HT1080 (cell line): ENCODE data around the gene KRTAP1-3. TPM values are rescaled to one million over a fixed set of nuclear protein-coding genes. Genes with fewer than 3 reads are reported as not detected.
"Not testable (repeated sequence)": the region's sequence is repeated elsewhere in the genome, so short reads cannot be mapped to it uniquely, and the experiment has no call there.

Experiments
- DNase-seq: peaks from one replicate; pipeline ENCODE4 v3.0.0-alpha.2; 2015; ENCODE audit warnings: low read depth
- small RNA-seq: library from RNA; depleted of rRNA; stranded (forward); fragments of <200 nt; gene quantifications from one replicate; pipeline ENCODE3, GENCODE V24; 2014
- total RNA-seq: library from RNA; depleted of rRNA; stranded (reverse); fragments of >200 nt; shearing (Covaris generic); gene quantifications from 2 replicates; pipeline ENCODE4 v1.2.3, GENCODE V29; 2014; rRNA removed

KRTAP1-3 gene
- total RNA-seq, 1 experiment from 2014 or later: not detected

DNA sequence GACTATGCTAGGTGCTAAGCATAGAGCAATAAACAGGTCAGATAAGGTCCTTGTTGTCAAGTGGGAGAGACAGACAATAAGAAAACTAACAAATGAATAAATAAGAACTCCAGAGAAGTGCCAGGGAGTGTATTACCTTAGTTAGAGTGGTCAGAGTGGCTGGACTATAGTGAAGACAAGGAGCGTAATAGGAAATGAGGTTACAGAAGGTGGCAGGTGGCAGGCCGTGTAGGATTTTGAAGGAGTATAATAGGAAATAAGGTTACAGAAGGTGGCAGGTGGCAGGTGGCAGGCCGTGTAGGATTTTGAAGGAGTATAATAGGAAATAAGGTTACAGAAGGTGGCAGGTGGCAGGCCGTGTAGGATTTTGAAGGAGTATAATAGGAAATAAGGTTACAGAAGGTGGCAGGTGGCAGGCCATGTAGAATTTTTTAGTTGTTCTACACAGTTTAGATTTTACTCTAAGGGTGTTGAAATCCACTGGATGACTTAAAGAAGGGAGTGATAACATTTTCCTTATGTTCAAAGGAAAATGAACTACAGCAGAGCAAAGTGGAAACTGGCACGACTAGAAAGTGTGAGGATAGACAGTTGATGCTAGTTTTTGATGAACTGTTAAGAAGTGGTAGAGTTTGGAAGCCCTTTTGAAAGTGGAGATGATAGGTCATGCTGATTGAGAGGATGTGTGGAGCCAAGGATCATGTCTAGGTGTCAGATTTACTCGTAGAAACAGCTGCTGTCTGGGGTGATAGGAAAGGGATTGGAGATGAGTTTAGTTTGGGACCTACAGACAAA lies 22.2 kb downstream of the KRTAP1-3 start:
- no peak for DNase-seq

DNA sequence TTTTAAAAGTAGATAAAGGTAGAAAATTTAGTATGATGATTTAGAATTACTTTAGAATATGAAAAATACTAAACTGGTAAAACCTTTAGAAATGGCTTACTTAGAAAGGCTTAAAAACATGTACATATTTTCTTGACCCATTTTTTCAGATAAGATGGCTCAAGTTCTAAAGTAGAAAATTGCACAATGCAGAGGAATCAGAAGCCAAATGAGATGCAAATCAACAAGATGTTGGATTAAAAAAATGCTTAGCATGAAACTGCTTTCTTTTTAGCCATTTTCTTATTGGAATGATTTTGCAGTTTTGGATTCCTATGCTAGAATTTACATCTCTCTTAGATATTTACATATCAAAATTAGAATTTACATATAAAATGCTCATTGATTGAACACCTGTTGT lies 24.2 kb downstream of the KRTAP1-3 start:
- no peak for DNase-seq

DNA sequence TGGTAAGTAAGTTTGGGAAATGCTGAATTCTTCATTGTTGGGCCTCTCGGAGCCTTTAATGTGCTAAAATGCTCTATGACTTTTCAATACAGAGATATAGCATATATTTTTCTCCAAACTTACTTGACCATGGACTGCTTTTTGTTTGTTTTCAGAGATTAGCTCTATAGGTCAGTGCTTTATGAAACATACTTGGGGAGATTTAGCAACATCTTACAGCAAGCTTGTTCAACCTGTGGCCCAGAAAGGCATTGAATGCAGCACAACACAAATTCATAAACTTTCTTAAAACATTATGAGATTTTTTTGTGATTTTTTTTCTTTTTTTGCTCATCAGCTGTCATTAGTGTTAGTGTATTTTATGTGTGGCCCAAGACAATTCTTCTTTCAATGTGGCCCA lies 24.7 kb downstream of the KRTAP1-3 start:
- no peak for DNase-seq

DNA sequence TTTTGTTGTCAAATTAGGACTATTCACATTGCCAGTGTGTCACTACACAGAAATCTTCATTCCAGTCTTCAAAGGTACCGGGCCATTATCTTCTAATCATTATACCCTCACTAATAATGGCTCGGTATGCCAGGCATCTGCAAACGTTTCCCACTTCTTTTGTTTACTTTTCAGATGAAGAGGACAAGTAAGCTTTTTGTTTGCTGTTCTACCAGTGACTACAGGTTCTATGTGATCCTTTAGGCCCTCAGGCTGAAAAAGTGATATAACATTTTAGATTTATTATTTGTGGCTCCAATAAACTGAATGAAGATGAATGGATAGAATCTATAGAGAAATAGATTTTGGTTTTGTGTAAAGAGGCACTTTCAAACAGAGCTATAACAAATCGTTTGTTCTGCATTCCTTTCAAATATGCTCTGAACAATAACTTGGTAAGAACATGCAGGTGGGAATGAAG lies 25.3 kb downstream of the KRTAP1-3 start:
- DNase-seq: no peak

DNA sequence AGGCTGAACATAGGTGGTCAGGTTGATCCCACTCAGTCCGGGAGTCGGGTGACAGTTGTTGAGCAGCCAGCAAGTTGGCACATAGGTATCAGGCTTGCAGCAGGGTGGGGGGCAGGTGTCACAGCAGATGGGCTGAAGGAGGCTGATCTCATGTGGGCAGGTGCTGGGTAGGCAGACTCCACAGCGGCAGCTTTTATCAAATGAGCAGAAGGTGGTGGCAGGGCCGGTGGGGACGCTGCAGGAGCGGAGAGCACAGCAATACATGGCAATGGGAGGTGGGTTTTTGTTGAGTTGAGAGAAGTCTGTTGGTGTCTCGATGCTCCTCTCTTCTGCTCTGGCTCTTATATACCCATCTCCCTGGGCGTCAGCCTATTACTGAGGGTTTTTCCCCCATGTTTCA lies 25.9 kb downstream of the KRTAP1-3 start, which contains the start of gene KRTAP3-1:
Gene KRTAP3-1 (minus strand): TSS at position 318 of the 400 bp plus-strand sequence. CDS start 54 bp downstream, at position 264.
- no peak for DNase-seq

DNA sequence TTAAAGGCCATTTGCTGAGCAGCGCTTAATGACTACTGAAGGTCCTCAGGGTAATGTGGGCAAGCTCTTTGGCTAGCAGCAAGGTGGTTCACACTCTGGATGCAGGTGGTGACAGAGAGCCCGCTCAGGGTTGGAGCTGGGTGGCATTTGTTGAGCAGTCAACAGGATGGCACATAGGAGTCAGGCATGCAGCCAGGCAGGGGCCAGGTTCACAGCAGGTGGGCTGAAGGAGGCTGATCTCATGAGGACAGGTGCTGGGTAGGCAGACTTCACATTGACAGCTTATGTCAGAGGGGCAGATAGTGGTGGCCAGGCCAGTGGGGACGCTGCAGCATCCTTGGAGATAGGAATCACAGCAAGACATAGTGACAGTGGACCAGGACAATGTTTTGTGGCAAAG lies 30.3 kb downstream of the KRTAP1-3 start:
- DNase-seq: no peak

DNA sequence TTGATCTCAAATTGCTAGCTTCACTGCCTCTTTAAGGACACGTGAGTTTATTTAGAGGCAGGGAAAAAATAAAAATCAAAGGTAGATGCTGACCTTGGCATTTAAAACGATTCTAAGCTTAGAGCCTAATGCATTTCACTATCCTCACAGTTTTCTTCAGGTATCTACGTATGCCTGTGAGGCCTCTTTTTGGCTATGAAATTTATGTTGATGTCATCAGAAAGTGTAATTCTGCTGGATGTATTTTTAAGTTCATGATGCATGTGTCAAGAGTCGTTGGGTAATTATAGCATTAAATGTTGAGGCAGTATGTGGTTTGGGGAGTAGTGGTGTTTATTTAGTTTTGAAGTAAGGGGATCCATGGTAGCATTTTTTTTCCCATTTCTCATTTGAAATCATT lies 30.7 kb downstream of the KRTAP1-3 start:
- DNase-seq: no peak

DNA sequence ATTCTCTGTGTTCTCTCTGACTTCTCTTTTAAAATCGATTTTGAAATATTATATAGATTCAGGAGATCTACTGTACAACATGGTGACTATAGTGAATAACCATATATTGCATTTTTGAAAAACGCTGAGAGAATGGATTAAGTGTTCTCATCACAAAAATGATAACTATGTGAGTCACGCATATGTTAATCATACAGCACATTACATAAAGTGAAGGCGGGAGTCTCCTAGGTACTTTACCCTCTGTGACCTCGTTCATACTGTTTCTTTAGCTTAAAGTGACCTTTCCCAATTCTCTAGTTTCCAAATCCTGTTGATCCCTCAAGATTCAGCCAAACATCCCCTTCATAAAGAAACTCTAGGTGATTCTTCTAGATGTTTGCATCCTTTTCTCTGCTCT lies 31.9 kb downstream of the KRTAP1-3 start:
- DNase-seq: no peak

DNA sequence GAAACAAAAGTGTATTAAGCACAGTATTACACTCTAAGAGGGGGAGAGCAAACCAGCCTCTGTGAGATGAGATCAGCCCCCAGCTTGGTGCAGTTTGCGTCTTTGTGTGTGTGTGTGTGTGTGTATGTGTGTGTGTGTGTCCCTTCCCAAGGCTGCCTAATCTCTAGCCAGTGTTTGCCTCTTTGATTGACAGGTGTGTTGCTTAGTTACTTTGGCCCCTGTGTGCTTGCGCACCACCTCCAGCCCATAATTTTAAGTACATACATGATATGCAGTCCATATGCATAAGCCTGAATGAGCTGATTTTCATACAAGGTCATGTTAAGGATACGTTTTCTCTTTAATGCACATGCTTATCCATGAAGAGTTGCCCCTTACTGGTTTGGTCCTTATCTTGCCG lies 32.9 kb downstream of the KRTAP1-3 start:
- DNase-seq: no peak

DNA sequence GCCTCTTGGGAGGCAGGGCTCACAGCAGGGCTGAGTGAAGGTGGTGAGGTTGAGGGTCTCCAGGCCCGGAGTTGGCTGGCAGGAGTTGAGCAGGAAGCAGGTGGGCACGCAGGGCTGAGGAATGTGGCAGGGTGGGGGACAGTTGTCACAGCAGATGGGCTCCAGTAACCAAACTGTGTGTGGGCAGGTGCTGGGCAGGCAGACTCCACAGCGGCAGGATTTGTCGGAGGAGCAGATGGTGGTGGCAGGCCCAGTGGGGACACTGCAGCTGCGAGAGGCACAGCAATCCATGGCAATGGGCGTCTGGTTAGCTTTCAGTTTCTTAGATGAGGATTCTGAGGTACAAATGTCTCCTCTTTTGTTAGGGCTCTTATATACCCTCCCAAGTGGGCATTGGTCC lies 35.1 kb downstream of the KRTAP1-3 start, which contains the start of gene KRTAP3-2:
Gene KRTAP3-2 (minus strand): TSS at position 344 of the 400 bp plus-strand sequence. CDS start 53 bp downstream, at position 291.
- not testable (repeated sequence) for DNase-seq

DNA sequence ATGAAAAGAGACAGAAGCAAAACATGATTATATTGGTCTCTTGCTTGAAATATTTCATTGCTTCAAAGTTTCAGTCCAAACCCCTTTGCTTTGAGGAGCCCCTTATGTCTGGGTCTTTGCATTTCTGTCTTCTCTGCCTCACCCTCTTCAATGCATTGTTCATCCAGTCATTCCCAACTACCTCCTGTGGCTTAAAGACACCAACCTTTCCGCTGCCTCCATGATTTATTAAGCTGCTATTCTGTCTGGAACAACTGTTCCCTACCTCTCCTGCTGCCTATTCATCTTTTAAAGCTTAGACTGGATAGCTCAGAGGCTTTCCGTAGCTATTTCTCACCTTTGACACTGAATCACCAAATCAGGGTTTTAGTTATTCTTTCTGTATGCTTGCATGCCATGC lies 37.3 kb downstream of the KRTAP1-3 start:
- no peak for DNase-seq

DNA sequence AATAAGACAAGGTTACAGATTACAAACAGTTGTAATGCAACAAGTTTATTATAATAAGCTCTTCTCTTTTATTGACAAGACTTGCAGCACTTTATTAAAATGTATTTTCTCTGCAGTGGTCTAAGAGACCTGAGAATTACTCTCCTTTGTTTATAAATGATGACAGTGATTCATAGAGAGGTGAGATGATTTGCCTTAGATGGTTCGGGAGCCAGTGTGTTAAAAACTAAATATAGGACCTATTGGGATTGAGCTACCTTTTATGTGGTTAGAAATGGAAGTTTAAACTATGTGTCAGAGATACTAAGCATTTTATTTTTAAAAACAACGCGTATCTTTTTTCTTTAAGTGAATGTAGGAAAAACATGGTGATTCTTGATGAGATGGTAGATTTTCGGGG lies 37.8 kb downstream of the KRTAP1-3 start:
- no peak for DNase-seq

DNA sequence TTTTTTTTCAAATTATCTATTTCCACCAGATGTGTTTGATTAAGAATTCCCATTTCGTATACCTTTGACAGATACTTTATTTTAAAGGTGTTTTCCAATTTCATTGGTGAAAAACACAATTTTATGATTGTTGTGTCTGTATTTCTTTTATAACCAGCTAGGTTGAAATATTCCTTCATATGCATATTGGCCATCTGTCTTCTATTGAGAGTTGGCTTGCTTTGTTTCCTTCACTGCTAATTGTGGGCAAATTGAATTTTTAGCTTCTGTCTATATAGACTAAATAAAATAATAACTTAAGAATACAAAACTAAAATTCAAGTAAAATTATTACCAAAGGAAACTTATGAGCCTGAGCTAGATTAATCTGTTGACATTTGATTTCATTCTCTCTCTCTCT lies 39.6 kb downstream of the KRTAP1-3 start:
- no peak for DNase-seq

DNA sequence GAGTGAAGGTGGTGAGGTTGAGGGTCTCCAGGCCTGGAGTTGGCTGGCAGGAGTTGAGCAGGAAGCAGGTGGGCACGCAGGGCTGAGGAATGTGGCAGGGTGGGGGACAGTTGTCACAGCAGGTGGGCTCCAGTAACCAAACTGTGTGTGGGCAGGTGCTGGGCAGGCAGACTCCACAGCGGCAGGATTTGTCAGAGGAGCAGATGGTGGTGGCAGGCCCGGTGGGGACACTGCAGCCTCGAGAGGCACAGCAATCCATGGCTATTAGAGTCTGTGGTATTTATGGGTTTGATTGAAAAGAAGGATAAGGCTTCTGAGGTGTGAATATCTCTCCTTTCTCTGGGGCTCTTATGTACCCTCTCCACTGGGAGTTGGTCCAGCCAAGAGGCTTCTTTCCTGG lies 40.8 kb downstream of the KRTAP1-3 start, which contains the start of gene KRTAP3-3:
Gene KRTAP3-3 (minus strand): TSS at position 326 of the 400 bp plus-strand sequence. CDS start 67 bp downstream, at position 259.
- no peak for DNase-seq

DNA sequence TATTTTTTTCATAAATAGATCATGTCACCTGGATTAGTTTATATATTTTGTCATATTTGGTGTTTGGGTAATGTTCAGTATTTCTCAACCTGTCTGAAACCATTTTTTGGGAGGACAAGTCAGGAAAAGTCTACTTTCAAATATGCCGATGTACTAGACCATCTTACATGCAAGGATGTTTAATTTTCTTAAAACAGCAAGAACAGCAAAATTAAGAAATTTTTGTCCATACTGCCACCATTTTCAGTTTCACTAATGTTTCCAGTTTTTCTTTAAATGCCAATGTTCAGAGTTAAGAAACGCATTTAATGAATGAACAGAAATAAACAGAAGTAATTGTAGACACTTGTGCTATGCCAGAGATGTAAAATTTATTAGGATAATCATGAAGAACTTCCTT lies 41.6 kb downstream of the KRTAP1-3 start:
- DNase-seq: no peak

DNA sequence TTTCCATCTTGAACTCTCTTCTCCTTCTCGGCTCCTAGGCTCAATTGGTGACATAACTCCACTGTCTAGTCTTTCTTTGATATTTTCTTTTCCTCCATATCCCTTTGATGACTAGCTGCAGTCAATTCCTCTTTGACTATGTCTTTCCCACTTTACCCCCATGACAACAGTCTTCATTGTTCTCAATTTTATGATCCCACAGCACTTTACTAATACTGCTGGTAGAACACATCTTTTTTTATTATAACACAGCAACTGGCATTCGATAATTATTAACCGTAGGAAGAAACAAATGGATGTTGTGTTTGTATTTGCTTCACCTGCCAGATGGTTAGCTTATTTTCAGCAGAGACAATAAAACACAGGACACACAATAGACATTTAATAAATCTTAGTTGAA lies 42.0 kb downstream of the KRTAP1-3 start:
- DNase-seq: no peak

DNA sequence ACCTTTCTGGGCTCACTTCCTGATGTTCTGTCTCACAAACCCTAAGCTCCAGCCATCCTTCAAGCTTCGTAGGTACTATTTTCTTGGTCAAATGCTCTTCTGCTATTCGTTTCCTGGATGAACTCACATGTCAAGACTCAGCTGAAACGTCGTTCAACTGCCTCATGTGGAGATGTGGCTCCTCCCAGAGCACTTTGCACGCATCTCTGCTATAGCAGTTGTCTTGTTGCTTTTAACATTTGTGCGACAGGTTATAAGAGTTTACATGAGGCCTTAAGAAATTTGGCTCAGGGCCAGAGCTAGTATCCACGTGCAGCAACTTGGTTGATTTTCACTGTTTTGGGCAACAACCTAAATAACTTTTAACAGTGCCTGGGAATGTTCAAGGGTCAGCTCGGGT lies 47.8 kb downstream of the KRTAP1-3 start:
- no peak for DNase-seq

DNA sequence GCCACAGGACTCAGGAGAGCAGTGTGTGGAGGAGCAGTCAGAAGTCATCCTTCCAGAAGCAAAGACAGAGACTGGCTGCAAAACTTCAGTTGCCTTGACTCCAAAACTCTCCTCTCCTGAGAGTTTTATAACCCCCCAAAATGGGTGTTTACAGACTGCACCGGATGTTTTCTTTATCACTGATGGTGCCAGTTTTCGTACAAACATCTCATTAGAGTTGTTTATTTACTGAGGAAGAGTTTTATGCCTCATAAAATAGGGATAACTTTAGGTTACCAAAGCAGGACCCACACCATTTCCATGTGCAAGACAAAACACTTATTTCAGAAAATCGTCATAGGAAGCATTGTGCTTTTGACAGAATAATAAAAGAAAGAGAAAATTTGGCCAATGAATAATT lies 50.4 kb downstream of the KRTAP1-3 start, which contains the start of gene KRT40:
Gene KRT40 (minus strand): TSS at position 101 of the 400 bp plus-strand sequence. CDS start 53 bp downstream, at position 48.
- no peak for DNase-seq

Small RNA genes within 50 kb of the gene (small RNA-seq; reads per million reads assigned to genes)
- not detected for gene KRTAP3-4P

Other genes starting within 250 kb of the KRTAP1-3 start
- not detected in 2 replicates for gene KRT28, start 234.9 kb downstream of the KRTAP1-3 start, total RNA-seq
- gene KRT10, start 212.3 kb downstream of the KRTAP1-3 start, total RNA-seq: 24.0 and 32.4 TPM in 2 replicates
- not detected in 2 replicates for gene KRT12, start 167.7 kb downstream of the KRTAP1-3 start, total RNA-seq
- not detected in 2 replicates for gene KRT20, start 149.6 kb downstream of the KRTAP1-3 start, total RNA-seq
- gene KRT23, start 97.2 kb downstream of the KRTAP1-3 start, total RNA-seq: 0.33 TPM in 1 of 2 replicates, not detected in the other
- not detected in 2 replicates for gene KRT39, start 67.9 kb downstream of the KRTAP1-3 start, total RNA-seq
- gene KRT40, start 50.5 kb downstream of the KRTAP1-3 start, total RNA-seq: not detected in 2 replicates
- not detected in 2 replicates for gene KRTAP3-3, start 40.7 kb downstream of the KRTAP1-3 start, total RNA-seq
- gene KRTAP3-2, start 35.0 kb downstream of the KRTAP1-3 start, total RNA-seq: not detected in 2 replicates
- gene KRTAP3-1, start 25.7 kb downstream of the KRTAP1-3 start, total RNA-seq: not detected in 2 replicates
- gene KRTAP1-5, start 7.7 kb downstream of the KRTAP1-3 start, total RNA-seq: not detected in 2 replicates
- gene KRTAP1-4, start 4.7 kb downstream of the KRTAP1-3 start, total RNA-seq: not detected in 2 replicates
- gene KRTAP1-1, start 6.6 kb upstream of the KRTAP1-3 start, total RNA-seq: not detected in 2 replicates
- gene KRTAP2-1, start 12.4 kb upstream of the KRTAP1-3 start, total RNA-seq: 2.0 TPM in 1 of 2 replicates, not detected in the other
- not detected in 2 replicates for gene KRTAP2-2, start 20.4 kb upstream of the KRTAP1-3 start, total RNA-seq
- 1.2 and 6.2 TPM in 2 replicates for gene KRTAP2-3, start 25.2 kb upstream of the KRTAP1-3 start, total RNA-seq
- not detected in 2 replicates for gene KRTAP2-4, start 31.0 kb upstream of the KRTAP1-3 start, total RNA-seq
- gene KRTAP4-7, start 49.3 kb upstream of the KRTAP1-3 start, total RNA-seq: not detected in 2 replicates
- not detected in 2 replicates for gene KRTAP4-8, start 63.3 kb upstream of the KRTAP1-3 start, total RNA-seq
- gene KRTAP4-16, start 67.3 kb upstream of the KRTAP1-3 start, total RNA-seq: not detected in 2 replicates
- 0.29 and 0.57 TPM in 2 replicates for gene KRTAP4-9, start 70.5 kb upstream of the KRTAP1-3 start, total RNA-seq
- not detected in 2 replicates for gene KRTAP4-11, start 83.5 kb upstream of the KRTAP1-3 start, total RNA-seq
- gene KRTAP4-12, start 89.3 kb upstream of the KRTAP1-3 start, total RNA-seq: not detected in 2 replicates
- not detected in 2 replicates for gene KRTAP4-6, start 105.7 kb upstream of the KRTAP1-3 start, total RNA-seq
- gene KRTAP4-5, start 115.0 kb upstream of the KRTAP1-3 start, total RNA-seq: not detected in 2 replicates
- gene KRTAP4-4, start 125.9 kb upstream of the KRTAP1-3 start, total RNA-seq: not detected in 2 replicates
- not detected in 2 replicates for gene KRTAP4-3, start 133.3 kb upstream of the KRTAP1-3 start, total RNA-seq
- not detected in 2 replicates for gene KRTAP4-2, start 143.3 kb upstream of the KRTAP1-3 start, total RNA-seq
- gene KRTAP4-1, start 150.0 kb upstream of the KRTAP1-3 start, total RNA-seq: not detected in 2 replicates
- not detected in 2 replicates for gene KRTAP9-1, start 155.0 kb upstream of the KRTAP1-3 start, total RNA-seq
- not detected in 2 replicates for gene KRTAP9-2, start 191.8 kb upstream of the KRTAP1-3 start, total RNA-seq
- not detected in 2 replicates for gene KRTAP9-3, start 197.6 kb upstream of the KRTAP1-3 start, total RNA-seq
- not detected in 2 replicates for gene KRTAP9-8, start 203.1 kb upstream of the KRTAP1-3 start, total RNA-seq
- not detected in 2 replicates for gene KRTAP9-4, start 214.8 kb upstream of the KRTAP1-3 start, total RNA-seq
- gene KRTAP9-9, start 220.5 kb upstream of the KRTAP1-3 start, total RNA-seq: not detected in 2 replicates
- not detected in 2 replicates for gene KRTAP9-6, start 230.5 kb upstream of the KRTAP1-3 start, total RNA-seq
- not detected in 2 replicates for gene KRTAP9-7, start 240.8 kb upstream of the KRTAP1-3 start, total RNA-seq